GM23338 (cell line): ENCODE results near the gene SOAT2.

Experiments
- CREB1 ChIP-seq: fragments of 250-450 bp; sonication (Bioruptor Pico); IDR thresholded peaks from 2 replicates; pipeline ENCODE4 v1.5.0; 2020; ENCODE audit warnings: low read depth, mild to moderate bottlenecking, moderate library complexity
- EZH2 ChIP-seq: fragments of 200-600 bp; sonication (generic); IDR thresholded peaks from one replicate; pipeline ENCODE4 v1.8.0; 2017; ENCODE audit warnings: antibody characterized with exemption, mild to moderate bottlenecking, low read depth; ENCODE audit not compliant: unreplicated experiment
- EZH2phosphoT487 ChIP-seq: fragments of 200-600 bp; sonication (generic); IDR thresholded peaks from one replicate; pipeline ENCODE4 v1.8.1; 2018; ENCODE audit warnings: antibody characterized with exemption; ENCODE audit not compliant: unreplicated experiment
- JUNB ChIP-seq: IDR thresholded peaks from one replicate; pipeline ENCODE4 v1.6.1; 2016; ENCODE audit warnings: antibody characterized with exemption; ENCODE audit not compliant: unreplicated experiment
- NANOG ChIP-seq: IDR thresholded peaks from 2 replicates; pipeline ENCODE4 v1.6.1; 2016; ENCODE audit warnings: antibody characterized with exemption, borderline replicate concordance
- POLR2AphosphoS5 ChIP-seq: IDR thresholded peaks from 2 replicates; pipeline ENCODE4 v1.6.1; 2016; ENCODE audit warnings: antibody characterized with exemption, low read depth
- STAT1 ChIP-seq: IDR thresholded peaks from one replicate; pipeline ENCODE4 v1.6.1; 2016; ENCODE audit warnings: antibody characterized with exemption; ENCODE audit not compliant: unreplicated experiment
- ZNF114 ChIP-seq: fragments of 250-450 bp; sonication (Bioruptor Pico); IDR thresholded peaks from 2 replicates; pipeline ENCODE4 v1.5.0; 2020; ENCODE audit warnings: mild to moderate bottlenecking, moderate library complexity
- ZNF331 ChIP-seq: fragments of 250-450 bp; sonication (Bioruptor Pico); IDR thresholded peaks from 2 replicates; pipeline ENCODE4 v1.5.0; 2020; ENCODE audit warnings: low read depth, mild to moderate bottlenecking, moderate library complexity
- TF ChIP-seq, protein P1 (sequence below), 2 experiments: fragments of 200-600 bp in 1 of 2; sonication (generic) in 1 of 2; conservative IDR thresholded peaks; 2 replicates each; pipeline versions ENCODE4 v1.5.1 to v1.6.1; 2016 to 2017; ENCODE audit warnings: antibody characterized with exemption in 2 of 2, low read depth in 2 of 2, mild to moderate bottlenecking in 2 of 2, moderate library complexity in 1 of 2
- TF ChIP-seq, protein P2 (sequence below): IDR thresholded peaks from one replicate; pipeline ENCODE4 v1.6.1; 2018; ENCODE audit warnings: antibody characterized with exemption; ENCODE audit not compliant: unreplicated experiment
- TF ChIP-seq, protein P3 (sequence below): fragments of 250-450 bp; sonication (Bioruptor Pico); IDR thresholded peaks from 2 replicates; pipeline ENCODE4 v1.5.0; 2020; ENCODE audit warnings: mild to moderate bottlenecking, moderate library complexity
- TF ChIP-seq, protein P4 (sequence below): IDR thresholded peaks from 2 replicates; pipeline ENCODE4 v1.6.1; 2016; ENCODE audit warnings: antibody characterized with exemption

DNA sequence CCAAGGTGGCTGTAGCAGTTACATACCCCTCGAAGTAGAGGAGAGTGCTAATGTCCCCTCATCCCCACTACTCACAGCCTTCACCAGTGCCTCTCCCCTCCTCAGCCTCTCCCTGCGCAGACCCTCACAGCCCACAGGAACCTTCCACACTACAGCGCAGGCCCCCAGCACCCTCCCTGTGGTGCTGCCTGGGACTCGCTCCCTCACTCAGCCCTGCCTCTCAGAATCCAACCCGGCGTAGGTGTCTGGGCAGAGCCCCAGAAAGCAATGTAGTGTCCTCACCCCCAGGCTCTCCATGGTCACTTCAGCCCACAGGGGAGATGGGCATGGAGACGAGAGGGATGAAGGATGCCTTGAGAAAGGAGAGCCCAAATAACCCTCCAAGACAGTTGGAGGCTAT, 66.4 kb downstream of the SOAT2 start:
- TF ChIP-seq, protein P1, sequence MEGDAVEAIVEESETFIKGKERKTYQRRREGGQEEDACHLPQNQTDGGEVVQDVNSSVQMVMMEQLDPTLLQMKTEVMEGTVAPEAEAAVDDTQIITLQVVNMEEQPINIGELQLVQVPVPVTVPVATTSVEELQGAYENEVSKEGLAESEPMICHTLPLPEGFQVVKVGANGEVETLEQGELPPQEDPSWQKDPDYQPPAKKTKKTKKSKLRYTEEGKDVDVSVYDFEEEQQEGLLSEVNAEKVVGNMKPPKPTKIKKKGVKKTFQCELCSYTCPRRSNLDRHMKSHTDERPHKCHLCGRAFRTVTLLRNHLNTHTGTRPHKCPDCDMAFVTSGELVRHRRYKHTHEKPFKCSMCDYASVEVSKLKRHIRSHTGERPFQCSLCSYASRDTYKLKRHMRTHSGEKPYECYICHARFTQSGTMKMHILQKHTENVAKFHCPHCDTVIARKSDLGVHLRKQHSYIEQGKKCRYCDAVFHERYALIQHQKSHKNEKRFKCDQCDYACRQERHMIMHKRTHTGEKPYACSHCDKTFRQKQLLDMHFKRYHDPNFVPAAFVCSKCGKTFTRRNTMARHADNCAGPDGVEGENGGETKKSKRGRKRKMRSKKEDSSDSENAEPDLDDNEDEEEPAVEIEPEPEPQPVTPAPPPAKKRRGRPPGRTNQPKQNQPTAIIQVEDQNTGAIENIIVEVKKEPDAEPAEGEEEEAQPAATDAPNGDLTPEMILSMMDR (conservative IDR thresholded peaks at IDR 0.05; ENCODE audit: low read depth in 2 of 2): no peak
- TF ChIP-seq EZH2: no peak
- TF ChIP-seq JUNB: no peak
- no peak for TF ChIP-seq EZH2phosphoT487
- no peak for TF ChIP-seq CREB1
- no peak for TF ChIP-seq POLR2AphosphoS5
- TF ChIP-seq, protein P2, sequence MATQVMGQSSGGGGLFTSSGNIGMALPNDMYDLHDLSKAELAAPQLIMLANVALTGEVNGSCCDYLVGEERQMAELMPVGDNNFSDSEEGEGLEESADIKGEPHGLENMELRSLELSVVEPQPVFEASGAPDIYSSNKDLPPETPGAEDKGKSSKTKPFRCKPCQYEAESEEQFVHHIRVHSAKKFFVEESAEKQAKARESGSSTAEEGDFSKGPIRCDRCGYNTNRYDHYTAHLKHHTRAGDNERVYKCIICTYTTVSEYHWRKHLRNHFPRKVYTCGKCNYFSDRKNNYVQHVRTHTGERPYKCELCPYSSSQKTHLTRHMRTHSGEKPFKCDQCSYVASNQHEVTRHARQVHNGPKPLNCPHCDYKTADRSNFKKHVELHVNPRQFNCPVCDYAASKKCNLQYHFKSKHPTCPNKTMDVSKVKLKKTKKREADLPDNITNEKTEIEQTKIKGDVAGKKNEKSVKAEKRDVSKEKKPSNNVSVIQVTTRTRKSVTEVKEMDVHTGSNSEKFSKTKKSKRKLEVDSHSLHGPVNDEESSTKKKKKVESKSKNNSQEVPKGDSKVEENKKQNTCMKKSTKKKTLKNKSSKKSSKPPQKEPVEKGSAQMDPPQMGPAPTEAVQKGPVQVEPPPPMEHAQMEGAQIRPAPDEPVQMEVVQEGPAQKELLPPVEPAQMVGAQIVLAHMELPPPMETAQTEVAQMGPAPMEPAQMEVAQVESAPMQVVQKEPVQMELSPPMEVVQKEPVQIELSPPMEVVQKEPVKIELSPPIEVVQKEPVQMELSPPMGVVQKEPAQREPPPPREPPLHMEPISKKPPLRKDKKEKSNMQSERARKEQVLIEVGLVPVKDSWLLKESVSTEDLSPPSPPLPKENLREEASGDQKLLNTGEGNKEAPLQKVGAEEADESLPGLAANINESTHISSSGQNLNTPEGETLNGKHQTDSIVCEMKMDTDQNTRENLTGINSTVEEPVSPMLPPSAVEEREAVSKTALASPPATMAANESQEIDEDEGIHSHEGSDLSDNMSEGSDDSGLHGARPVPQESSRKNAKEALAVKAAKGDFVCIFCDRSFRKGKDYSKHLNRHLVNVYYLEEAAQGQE: no peak
- TF ChIP-seq ZNF114 (CRISPR knock-in tag): no peak
- TF ChIP-seq, protein P3, sequence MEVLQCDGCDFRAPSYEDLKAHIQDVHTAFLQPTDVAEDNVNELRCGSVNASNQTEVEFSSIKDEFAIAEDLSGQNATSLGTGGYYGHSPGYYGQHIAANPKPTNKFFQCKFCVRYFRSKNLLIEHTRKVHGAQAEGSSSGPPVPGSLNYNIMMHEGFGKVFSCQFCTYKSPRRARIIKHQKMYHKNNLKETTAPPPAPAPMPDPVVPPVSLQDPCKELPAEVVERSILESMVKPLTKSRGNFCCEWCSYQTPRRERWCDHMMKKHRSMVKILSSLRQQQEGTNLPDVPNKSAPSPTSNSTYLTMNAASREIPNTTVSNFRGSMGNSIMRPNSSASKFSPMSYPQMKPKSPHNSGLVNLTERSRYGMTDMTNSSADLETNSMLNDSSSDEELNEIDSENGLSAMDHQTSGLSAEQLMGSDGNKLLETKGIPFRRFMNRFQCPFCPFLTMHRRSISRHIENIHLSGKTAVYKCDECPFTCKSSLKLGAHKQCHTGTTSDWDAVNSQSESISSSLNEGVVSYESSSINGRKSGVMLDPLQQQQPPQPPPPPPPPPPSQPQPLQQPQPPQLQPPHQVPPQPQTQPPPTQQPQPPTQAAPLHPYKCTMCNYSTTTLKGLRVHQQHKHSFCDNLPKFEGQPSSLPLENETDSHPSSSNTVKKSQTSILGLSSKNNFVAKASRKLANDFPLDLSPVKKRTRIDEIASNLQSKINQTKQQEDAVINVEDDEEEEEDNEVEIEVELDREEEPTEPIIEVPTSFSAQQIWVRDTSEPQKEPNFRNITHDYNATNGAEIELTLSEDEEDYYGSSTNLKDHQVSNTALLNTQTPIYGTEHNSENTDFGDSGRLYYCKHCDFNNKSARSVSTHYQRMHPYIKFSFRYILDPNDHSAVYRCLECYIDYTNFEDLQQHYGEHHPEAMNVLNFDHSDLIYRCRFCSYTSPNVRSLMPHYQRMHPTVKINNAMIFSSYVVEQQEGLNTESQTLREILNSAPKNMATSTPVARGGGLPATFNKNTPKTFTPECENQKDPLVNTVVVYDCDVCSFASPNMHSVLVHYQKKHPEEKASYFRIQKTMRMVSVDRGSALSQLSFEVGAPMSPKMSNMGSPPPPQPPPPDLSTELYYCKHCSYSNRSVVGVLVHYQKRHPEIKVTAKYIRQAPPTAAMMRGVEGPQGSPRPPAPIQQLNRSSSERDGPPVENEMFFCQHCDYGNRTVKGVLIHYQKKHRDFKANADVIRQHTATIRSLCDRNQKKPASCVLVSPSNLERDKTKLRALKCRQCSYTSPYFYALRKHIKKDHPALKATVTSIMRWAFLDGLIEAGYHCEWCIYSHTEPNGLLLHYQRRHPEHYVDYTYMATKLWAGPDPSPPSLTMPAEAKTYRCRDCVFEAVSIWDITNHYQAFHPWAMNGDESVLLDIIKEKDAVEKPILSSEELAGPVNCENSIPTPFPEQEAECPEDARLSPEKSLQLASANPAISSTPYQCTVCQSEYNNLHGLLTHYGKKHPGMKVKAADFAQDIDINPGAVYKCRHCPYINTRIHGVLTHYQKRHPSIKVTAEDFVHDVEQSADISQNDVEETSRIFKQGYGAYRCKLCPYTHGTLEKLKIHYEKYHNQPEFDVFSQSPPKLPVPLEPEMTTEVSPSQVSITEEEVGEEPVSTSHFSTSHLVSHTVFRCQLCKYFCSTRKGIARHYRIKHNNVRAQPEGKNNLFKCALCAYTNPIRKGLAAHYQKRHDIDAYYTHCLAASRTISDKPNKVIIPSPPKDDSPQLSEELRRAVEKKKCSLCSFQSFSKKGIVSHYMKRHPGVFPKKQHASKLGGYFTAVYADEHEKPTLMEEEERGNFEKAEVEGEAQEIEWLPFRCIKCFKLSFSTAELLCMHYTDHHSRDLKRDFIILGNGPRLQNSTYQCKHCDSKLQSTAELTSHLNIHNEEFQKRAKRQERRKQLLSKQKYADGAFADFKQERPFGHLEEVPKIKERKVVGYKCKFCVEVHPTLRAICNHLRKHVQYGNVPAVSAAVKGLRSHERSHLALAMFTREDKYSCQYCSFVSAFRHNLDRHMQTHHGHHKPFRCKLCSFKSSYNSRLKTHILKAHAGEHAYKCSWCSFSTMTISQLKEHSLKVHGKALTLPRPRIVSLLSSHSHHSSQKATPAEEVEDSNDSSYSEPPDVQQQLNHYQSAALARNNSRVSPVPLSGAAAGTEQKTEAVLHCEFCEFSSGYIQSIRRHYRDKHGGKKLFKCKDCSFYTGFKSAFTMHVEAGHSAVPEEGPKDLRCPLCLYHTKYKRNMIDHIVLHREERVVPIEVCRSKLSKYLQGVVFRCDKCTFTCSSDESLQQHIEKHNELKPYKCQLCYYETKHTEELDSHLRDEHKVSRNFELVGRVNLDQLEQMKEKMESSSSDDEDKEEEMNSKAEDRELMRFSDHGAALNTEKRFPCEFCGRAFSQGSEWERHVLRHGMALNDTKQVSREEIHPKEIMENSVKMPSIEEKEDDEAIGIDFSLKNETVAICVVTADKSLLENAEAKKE (CRISPR knock-in tag): no peak
- TF ChIP-seq STAT1: no peak
- TF ChIP-seq, protein P4, sequence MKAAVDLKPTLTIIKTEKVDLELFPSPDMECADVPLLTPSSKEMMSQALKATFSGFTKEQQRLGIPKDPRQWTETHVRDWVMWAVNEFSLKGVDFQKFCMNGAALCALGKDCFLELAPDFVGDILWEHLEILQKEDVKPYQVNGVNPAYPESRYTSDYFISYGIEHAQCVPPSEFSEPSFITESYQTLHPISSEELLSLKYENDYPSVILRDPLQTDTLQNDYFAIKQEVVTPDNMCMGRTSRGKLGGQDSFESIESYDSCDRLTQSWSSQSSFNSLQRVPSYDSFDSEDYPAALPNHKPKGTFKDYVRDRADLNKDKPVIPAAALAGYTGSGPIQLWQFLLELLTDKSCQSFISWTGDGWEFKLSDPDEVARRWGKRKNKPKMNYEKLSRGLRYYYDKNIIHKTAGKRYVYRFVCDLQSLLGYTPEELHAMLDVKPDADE: no peak
- TF ChIP-seq NANOG: no peak
- no peak for TF ChIP-seq ZNF331 (CRISPR knock-in tag)
